Progenitor cell of endocrine pancreas (in vitro differentiated cells): ENCODE data around the gene TAC3. TPM values are rescaled to one million over a fixed set of nuclear protein-coding genes. Genes with fewer than 3 reads are reported as not detected.

ENCODE experiments used
- DNase-seq: peaks from one replicate; pipeline ENCODE4 v3.0.0; 2021; ENCODE audit warnings: low spot score; ENCODE audit not compliant: unreplicated experiment
- H3K27ac Mint-ChIP-seq: 2 replicates; pipeline ENCODE4 v1.8.0; 2021; ENCODE audit warnings: mild to moderate bottlenecking, moderate library complexity, mixed read lengths
- H3K27me3 Mint-ChIP-seq: 2 replicates; pipeline ENCODE4 v1.8.0; 2021; ENCODE audit warnings: mixed read lengths
- H3K36me3 Mint-ChIP-seq: 2 replicates; pipeline ENCODE4 v1.8.0; 2022; ENCODE audit warnings: mixed read lengths; ENCODE audit not compliant: insufficient read depth
- H3K4me1 Mint-ChIP-seq: 2 replicates; pipeline ENCODE4 v1.8.0; 2021; ENCODE audit warnings: low read depth, mixed read lengths
- H3K4me3 Mint-ChIP-seq: 2 replicates; pipeline ENCODE4 v1.8.0; 2021; ENCODE audit warnings: low read depth, mild to moderate bottlenecking, moderate library complexity, mixed read lengths
- H3K9me3 Mint-ChIP-seq: 2 replicates; pipeline ENCODE4 v1.8.0; 2021; ENCODE audit warnings: low read depth, mixed read lengths
- total RNA-seq: library from RNA; stranded (reverse); gene quantifications from 2 replicates; pipeline ENCODE4 v1.2.1, GENCODE V29; 2021
- TF ChIP-seq, protein P1 (sequence below): fragments of 200-600 bp; sonication (generic); IDR thresholded peaks from one replicate; pipeline ENCODE4 v1.5.0; 2021; ENCODE audit warnings: antibody characterized with exemption, mild to moderate bottlenecking; ENCODE audit not compliant: unreplicated experiment

TAC3 gene
- total RNA-seq, 1 donor from 2014 or later: 4.1 TPM

DNA sequence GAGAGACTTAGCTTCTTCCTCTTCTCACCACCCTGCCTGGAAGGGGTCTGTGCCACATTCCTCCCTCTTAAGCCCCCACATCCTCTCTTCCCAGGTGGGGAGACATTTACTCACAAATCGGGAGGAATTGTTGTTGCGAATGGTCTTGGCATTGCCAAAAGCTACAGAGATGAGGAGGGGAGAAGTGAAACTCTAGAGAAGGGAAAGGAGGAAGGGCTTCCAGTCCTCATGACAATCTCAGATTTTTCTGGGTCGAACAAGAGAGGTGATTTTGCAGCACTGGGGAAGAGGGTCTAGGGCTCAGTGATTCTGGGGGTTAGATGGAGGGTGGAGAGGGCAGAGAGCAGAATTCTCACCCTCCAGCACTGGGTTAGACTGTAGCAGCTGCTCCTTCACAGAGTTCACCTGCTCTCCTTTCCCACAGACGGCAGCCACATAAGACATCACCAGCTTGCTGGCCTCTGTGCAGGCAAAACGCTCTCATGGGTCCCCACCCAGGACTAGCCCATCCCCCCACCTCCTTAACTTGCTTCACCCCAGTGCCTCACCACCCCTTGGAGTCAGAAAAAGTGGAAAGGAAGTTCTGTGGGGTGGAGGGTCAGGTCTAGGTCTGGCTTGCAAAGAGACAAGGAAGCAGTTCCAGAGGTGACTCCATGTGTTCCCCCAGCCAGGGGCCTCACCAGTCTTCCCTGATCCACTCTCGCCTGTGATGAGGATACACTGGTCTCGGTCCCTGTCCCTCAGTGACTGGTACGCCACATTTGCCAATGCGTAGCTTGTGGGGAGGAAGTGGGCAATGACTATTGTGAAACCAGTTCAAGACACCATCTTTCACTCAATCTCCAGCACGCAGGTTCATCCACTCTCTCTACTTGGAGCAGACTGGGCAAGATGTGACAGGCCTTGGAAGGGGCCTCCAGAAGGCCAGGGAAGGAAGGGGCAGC is 30.9 kb upstream of the TAC3 start:
- Mint-ChIP-seq H3K27me3 (peaks cover 39% of the 10 kb centered on the region), H3K27ac (no peak overlapping the region), H3K36me3 (no peaks in the 10 kb centered on the region), H3K4me1 (peaks cover 5% of the 10 kb centered on the region), H3K9me3 (no peaks in the 10 kb centered on the region), H3K4me3 (no peak overlapping the region)
- no peak for DNase-seq
- TF ChIP-seq, protein P1, sequence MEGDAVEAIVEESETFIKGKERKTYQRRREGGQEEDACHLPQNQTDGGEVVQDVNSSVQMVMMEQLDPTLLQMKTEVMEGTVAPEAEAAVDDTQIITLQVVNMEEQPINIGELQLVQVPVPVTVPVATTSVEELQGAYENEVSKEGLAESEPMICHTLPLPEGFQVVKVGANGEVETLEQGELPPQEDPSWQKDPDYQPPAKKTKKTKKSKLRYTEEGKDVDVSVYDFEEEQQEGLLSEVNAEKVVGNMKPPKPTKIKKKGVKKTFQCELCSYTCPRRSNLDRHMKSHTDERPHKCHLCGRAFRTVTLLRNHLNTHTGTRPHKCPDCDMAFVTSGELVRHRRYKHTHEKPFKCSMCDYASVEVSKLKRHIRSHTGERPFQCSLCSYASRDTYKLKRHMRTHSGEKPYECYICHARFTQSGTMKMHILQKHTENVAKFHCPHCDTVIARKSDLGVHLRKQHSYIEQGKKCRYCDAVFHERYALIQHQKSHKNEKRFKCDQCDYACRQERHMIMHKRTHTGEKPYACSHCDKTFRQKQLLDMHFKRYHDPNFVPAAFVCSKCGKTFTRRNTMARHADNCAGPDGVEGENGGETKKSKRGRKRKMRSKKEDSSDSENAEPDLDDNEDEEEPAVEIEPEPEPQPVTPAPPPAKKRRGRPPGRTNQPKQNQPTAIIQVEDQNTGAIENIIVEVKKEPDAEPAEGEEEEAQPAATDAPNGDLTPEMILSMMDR: no peak

DNA sequence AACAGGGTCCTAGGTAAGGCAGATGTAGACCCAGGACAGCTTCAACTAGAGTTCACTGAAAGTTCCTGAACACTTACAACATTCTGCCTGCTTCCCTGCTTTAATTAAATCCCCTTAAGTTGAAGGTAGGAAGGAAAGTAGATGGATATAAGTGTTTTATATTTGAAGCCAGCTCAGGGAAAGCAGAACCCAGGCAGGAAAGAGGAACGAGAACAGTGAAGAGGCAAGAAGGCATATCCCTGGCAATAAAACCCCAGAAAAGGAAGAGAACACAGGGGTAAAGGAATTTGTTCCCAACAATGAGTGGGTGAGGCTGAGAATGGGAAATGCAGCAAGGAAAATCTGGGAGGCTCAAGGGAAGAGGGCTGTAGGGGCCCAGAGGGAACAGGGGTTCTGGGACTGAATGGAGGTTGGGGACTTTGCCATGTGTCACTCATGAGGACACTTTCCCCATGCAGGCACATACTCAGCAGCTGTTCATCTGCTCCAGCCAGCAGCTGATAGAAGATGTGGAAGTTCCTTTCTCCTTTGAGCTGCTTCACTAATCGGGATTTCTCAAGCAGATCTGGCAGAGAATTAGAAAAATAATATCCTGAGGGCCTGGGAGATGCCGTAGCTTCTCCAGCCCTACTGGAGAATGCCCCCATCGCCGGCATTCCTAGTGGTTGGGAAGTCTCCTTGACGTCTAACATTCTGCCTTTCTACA is 29.9 kb upstream of the TAC3 start:
- H3K36me3 Mint-ChIP-seq: no peaks in the 10 kb centered on the region
- DNase-seq: no peak

DNA sequence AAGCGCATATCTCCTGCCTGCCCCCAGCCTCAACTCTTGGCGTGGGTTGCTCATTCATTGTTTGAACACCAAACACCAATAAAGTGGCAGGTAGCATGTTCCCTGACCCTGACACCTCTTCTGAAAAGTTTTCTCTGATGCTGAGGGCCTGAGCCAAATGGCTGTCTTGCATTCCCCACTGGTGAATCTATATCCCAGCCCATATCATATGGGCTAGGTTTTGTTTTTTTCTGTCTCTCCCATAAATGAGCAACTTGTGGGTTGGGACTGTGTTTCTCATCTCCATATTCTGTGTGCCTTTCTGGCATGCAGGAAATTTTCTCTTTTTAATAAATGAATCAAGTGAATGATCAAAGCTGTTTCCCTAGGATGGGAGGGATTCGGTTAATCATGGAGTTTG is 28.6 kb upstream of the TAC3 start:
- Mint-ChIP-seq H3K36me3 (no peaks in the 10 kb centered on the region), H3K27ac (no peak overlapping the region), H3K4me1 (peaks cover 2% of the 10 kb centered on the region), H3K9me3 (no peaks in the 10 kb centered on the region), H3K27me3 (peaks cover 39% of the 10 kb centered on the region), H3K4me3 (no peak overlapping the region)
- DNase-seq: no peak
- TF ChIP-seq, protein P1: no peak

More for the DNA sequence above, 29.9 kb upstream of the TAC3 start:
- H3K27me3 Mint-ChIP-seq: peaks cover 41% of the 10 kb centered on the region
- H3K27ac Mint-ChIP-seq: no peak overlapping the region
- peaks cover 5% of the 10 kb centered on the region for H3K4me1 Mint-ChIP-seq
- TF ChIP-seq, protein P1: no peak
- H3K9me3 Mint-ChIP-seq: no peaks in the 10 kb centered on the region
- no peak overlapping the region for H3K4me3 Mint-ChIP-seq

DNA sequence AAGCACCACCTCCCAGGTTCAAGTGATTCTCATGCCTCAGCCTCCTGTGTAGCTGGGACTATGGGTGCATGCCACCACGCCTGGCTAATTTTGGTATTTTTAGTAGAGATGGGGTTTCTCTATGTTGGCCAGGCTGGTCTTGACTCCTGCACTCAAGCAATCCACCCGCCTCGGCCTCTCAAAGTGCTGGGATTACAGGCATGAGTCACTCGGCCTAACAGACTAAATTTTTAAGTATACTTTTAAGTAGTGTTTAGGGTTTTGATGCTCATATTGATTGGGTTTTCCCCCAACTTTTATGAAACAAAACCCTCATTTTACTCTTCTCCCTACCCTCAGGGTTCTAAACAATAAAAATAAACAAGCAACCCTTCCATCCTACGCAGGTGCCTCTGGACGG is 28.1 kb upstream of the TAC3 start:
- Mint-ChIP-seq H3K36me3 (no peaks in the 10 kb centered on the region), H3K27me3 (peaks cover 37% of the 10 kb centered on the region), H3K27ac (no peak overlapping the region), H3K4me3 (no peak overlapping the region), H3K4me1 (peaks cover 2% of the 10 kb centered on the region), H3K9me3 (no peaks in the 10 kb centered on the region)
- TF ChIP-seq, protein P1: no peak
- DNase-seq: no peak

GRCh38 chr12:57042695-57043094 is 26.4 kb upstream of the TAC3 start:
- peaks cover 36% of the 10 kb centered on the region for H3K27me3 Mint-ChIP-seq
- H3K27ac Mint-ChIP-seq: no peak overlapping the region
- H3K36me3 Mint-ChIP-seq: no peaks in the 10 kb centered on the region
- H3K4me1 Mint-ChIP-seq: no peaks in the 10 kb centered on the region
- H3K9me3 Mint-ChIP-seq: no peaks in the 10 kb centered on the region
- TF ChIP-seq, protein P1: no peak
- no peak for DNase-seq
- H3K4me3 Mint-ChIP-seq: no peak overlapping the region
